C4-2B (cell line): ENCODE measurements around the gene ASB16.

Experiments
- H3K27ac ChIP-seq: fragments of 450-650 bp; 2 replicates; pipeline ENCODE4 v1.5.1; 2017
- CTCF ChIP-seq: fragments of 450-650 bp; conservative IDR thresholded peaks from 2 replicates; pipeline ENCODE4 v1.5.1; 2017; ENCODE audit warnings: mild to moderate bottlenecking
- ZFX ChIP-seq: fragments of 450-650 bp; IDR thresholded peaks from 2 replicates; pipeline ENCODE4 v1.6.1; 2017

ASB16 gene

DNA sequence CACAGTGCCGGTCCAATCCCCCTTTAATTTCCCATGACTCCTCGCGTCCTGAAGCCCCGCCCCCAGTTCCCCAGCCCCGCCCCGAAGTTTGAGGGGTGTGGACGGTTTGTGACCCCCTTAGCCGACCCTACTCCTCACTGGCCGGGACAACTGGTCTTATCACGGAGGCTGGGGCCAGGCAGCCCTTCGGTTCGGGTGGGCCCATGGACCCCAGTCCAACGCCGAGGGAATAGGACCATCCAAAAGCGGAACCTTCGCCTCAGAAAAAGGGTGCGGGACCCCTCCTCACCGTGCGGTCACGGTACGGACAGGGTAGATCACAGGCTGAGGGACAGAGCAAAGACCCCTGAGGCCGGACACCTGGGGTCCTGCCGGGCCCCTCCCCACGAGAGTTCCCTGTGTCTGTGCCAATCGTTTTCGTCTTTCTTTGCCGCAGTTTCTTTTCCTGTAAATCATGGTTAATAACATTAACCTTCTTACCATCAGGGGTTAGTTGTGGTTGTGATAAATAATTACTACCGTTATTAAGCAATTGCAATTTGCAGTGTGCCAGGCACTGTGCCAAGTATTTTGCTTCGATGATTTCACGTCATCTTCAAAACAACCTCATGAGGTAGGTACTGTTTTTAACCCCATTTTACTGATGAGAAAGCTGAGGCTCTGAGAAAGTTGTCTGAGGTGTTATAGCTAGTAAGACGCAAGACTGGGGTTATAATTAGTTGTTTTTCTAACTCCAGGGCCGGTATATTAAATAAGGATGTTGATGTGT, 16.8 kb downstream of the ASB16 start:
- TF ChIP-seq CTCF: no peak
- no peak for TF ChIP-seq ZFX
- peak overlapping the region; percentile 90 for H3K27ac ChIP-seq

GRCh38 chr17:44188576-44189403, 18.3 kb downstream of the ASB16 start:
- H3K27ac ChIP-seq: no peak overlapping the region
- TF ChIP-seq ZFX (no peak), CTCF (no peak)

DNA sequence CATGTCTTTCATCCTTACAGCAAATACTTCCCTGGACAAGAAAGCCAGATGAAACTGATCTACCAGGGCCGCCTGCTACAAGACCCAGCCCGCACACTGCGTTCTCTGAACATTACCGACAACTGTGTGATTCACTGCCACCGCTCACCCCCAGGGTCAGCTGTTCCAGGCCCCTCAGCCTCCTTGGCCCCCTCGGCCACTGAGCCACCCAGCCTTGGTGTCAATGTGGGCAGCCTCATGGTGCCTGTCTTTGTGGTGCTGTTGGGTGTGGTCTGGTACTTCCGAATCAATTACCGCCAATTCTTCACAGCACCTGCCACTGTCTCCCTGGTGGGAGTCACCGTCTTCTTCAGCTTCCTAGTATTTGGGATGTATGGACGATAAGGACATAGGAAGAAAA, 20.0 kb downstream of the ASB16 start:
- H3K27ac ChIP-seq: no peak overlapping the region
- TF ChIP-seq ZFX (no peak), CTCF (no peak)

GRCh38 chr17:44191369-44191768, 20.9 kb downstream of the ASB16 start:
- no peak overlapping the region for H3K27ac ChIP-seq
- TF ChIP-seq CTCF (no peak), ZFX (no peak)

GRCh38 chr17:44191941-44192496, 21.5 kb downstream of the ASB16 start:
- TF ChIP-seq CTCF (no peak), ZFX (no peak)
- peak overlapping the region; percentile 29 for H3K27ac ChIP-seq

- TF ChIP-seq CTCF (no peak), ZFX (no peak)
- peak overlapping the region; percentile 29; the same call in 1 of the 2 replicates for H3K27ac ChIP-seq
Observed at GRCh38 chr17:44192750-44193149, 22.2 kb downstream of the ASB16 start.
